Lung (tissue), 12 donors: Measurements from ENCODE around the gene THRB. TPM values are rescaled to one million over a fixed set of nuclear protein-coding genes. Genes with fewer than 3 reads are reported as not detected.
A peak's percentile ranks its signal among the peaks of the same experiment; 100 is the strongest.

Source experiments
- ATAC-seq: fragments of 200-7000 bp; cut with Tn5 transposase; one replicate; pipeline ENCODE4 v1.9.1; 2020; ENCODE audit warnings: moderate number of reproducible peaks; ENCODE audit not compliant: insufficient read depth, low FRiP score
- DNase-seq, 3 donors: peaks; one replicate each; pipeline ENCODE4 v3.0.0-alpha.2; 2013 to 2017
- H3K27ac ChIP-seq, 2 donors: one replicate each; pipeline ENCODE4 v1.5.1; 2013; ENCODE audit warnings: mild to moderate bottlenecking in 2 of 2, moderate library complexity in 2 of 2, control low read depth in 1 of 2, inconsistent platforms in 1 of 2, low read depth in 1 of 2, low read length in 1 of 2
- H3K27me3 ChIP-seq, 3 donors: one replicate each; pipeline ENCODE4 v1.5.1; 2013; ENCODE audit warnings: low read length in 2 of 3; ENCODE audit not compliant: control insufficient read depth in 3 of 3, insufficient read depth in 3 of 3
- H3K36me3 ChIP-seq, 4 donors: one replicate each; pipeline ENCODE4 v1.5.1; 2013; ENCODE audit warnings: low read length in 4 of 4, mild to moderate bottlenecking in 1 of 4, moderate library complexity in 1 of 4; ENCODE audit not compliant: control insufficient read depth in 4 of 4, insufficient read depth in 4 of 4
- H3K4me1 ChIP-seq, 5 donors: one replicate each; pipeline ENCODE4 v1.5.1; 2013; ENCODE audit warnings: low read length in 5 of 5, mild to moderate bottlenecking in 2 of 5, moderate library complexity in 1 of 5; ENCODE audit not compliant: control insufficient read depth in 5 of 5, insufficient read depth in 5 of 5
- H3K4me3 ChIP-seq: one replicate; pipeline ENCODE4 v1.5.1; 2013; ENCODE audit warnings: mild to moderate bottlenecking, control low read depth, moderate library complexity
- H3K9ac ChIP-seq, 2 donors: one replicate each; pipeline ENCODE4 v1.5.1; 2013; ENCODE audit warnings: low read length in 2 of 2, control low read depth in 1 of 2; ENCODE audit not compliant: insufficient read depth in 1 of 2
- H3K9me3 ChIP-seq, 4 donors: one replicate each; pipeline ENCODE4 v1.5.1; 2013; ENCODE audit warnings: low read length in 3 of 4, mild to moderate bottlenecking in 1 of 4, moderate library complexity in 1 of 4; ENCODE audit not compliant: control insufficient read depth in 4 of 4, insufficient read depth in 3 of 4
- WGBS, 2 donors: extraction: QIAGEN DNeasy Blood & Tissue Kit; methylation state at CpG; one replicate each; pipeline ENCODE4 v1.1.7; 2013; 5-methylcytosine and 5-hydroxymethylcytosine counted together
- polyA plus RNA-seq, 2 donors: library from polyadenylated mRNA; stranded (reverse); fragments of 200-250 nt; gene quantifications; one replicate each; pipeline ENCODE4 v1.2.1, GENCODE V29; 2013
- total RNA-seq, 2 donors: library from RNA; depleted of rRNA in 1 of 2; stranded (reverse); fragments of >200 nt in 1 of 2; gene quantifications; one replicate each; pipeline ENCODE4 v1.2.1, GENCODE V29; 2014 to 2021
- TF ChIP-seq, protein P1 (sequence below): IDR thresholded peaks from 2 replicates; pipeline ENCODE4 v1.5.1; 2012; ENCODE audit warnings: mild to moderate bottlenecking; ENCODE audit errors: control extremely low read depth, extremely low read depth
- donor health status: control.
- donor health status: control.
- donor health status: Bipolar disorder and iron deficiency.
- donor health status: healthy.
- donor health status: DM: yes; HTN: yes; CAD: no.

Gene THRB
- total and polyA plus RNA-seq, 4 donors = 2.1 to 23.5 (median 6.1) TPM

DNA sequence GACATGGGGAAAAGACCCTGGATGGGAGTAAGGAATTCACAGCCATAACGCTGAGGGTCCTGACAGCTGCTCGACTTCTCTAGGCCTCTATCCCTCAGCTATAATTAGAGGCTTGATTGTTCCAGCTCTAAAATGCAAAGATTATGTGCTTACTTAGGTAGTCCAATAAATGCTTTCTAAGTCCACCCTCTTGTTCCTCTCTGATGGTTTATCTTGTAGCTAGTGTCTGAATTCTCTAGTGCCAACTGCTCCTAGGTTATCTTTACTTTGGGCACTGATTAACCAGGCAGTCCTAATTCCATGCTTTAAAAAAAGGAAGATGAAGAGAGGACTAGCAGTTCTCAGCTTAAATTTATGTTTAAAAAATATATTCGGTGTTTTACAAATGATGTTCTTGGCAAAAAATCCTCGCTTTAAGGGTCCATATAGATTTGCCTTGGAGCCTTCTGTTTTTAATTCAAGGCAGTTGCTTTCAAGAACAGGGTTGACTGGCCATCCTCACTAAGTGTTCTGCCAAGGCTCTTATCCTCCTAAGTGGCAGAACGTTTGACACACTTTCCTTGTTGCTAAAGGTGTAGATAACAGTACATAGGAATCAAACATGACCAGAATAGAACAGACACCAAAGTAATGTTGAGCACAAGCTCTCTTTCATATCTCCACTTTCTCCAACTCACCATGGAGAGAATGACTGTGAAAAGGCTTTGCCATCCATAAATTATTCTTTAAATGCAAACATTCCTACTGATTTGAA lies 60.6 kb downstream of the THRB start:
- Histone ChIP-seq H3K27ac (peak overlapping the region in 1 of 2 donors; percentile 66), H3K9ac (no peak overlapping the region), H3K27me3 (no peaks in the 10 kb centered on the region), H3K9me3 (peaks cover 0 to 2% (median under 1%) of the 10 kb centered on the region in 4 donors), H3K4me3 (no peak overlapping the region), H3K4me1 (peaks cover 0 to 14% (median 2%) of the 10 kb centered on the region in 5 donors), H3K36me3 (peaks cover 0 to 5% (median 0%) of the 10 kb centered on the region in 4 donors)
- DNase-seq = no peak
- WGBS, 2 donors = 76% methylated on average over 5 of the region's 5 CpGs
- ATAC-seq = no peak
- TF ChIP-seq, protein P1, sequence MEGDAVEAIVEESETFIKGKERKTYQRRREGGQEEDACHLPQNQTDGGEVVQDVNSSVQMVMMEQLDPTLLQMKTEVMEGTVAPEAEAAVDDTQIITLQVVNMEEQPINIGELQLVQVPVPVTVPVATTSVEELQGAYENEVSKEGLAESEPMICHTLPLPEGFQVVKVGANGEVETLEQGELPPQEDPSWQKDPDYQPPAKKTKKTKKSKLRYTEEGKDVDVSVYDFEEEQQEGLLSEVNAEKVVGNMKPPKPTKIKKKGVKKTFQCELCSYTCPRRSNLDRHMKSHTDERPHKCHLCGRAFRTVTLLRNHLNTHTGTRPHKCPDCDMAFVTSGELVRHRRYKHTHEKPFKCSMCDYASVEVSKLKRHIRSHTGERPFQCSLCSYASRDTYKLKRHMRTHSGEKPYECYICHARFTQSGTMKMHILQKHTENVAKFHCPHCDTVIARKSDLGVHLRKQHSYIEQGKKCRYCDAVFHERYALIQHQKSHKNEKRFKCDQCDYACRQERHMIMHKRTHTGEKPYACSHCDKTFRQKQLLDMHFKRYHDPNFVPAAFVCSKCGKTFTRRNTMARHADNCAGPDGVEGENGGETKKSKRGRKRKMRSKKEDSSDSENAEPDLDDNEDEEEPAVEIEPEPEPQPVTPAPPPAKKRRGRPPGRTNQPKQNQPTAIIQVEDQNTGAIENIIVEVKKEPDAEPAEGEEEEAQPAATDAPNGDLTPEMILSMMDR = no peak

DNA sequence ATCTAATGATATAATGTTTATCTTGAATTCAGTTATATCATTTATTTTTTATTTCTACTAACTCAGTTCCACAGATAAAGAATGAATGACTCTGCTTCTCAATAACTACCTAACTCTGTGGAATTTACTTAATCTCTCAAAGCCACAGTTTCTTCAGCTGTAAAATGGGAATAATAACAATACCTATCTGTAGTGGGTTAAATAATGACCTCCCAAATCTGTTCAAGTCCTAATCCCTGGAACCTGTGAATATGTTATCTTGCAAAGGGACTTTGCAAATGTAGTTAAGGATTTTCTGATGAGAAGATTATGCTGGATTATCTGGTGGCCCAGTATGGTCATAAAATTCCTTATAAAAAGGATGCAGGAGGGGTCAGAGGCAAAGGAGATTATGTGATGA lies 61.7 kb downstream of the THRB start:
- no peak for DNase-seq
- Histone ChIP-seq H3K9me3 (peaks cover 0 to 2% (median 0%) of the 10 kb centered on the region in 4 donors), H3K36me3 (peaks cover 0 to 5% (median 0%) of the 10 kb centered on the region in 4 donors), H3K4me1 (peaks cover 0 to 19% (median 2%) of the 10 kb centered on the region in 5 donors), H3K4me3 (no peak overlapping the region), H3K27me3 (no peaks in the 10 kb centered on the region), H3K9ac (no peak overlapping the region), H3K27ac (no peak overlapping the region)
- ATAC-seq = no peak
- TF ChIP-seq, protein P1 = no peak

DNA sequence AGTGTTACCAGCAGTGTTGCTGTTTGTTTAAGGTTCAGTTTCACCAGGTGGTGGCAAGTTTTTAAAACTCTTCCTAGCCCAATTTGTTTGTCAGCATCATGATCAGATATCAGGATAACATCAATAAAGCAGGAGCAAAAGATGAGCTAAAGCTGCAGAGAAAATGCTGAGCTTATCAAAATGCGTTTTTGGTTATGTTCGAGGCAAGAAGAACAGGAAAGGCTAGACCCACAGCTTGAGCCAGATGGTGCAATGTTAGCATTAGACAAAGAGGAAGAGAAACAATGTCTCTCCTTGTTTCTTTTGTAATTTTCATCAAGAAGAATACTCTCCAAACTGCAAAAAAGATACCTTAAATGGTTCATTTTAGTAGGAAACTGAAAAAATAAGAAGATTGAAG lies 66.2 kb downstream of the THRB start:
- no peak overlapping the region for H3K4me3 ChIP-seq
- no peak overlapping the region for H3K9ac ChIP-seq
- no peak overlapping the region for H3K27ac ChIP-seq
- peaks cover 0 to 2% (median 0%) of the 10 kb centered on the region in 4 donors for H3K9me3 ChIP-seq
- H3K4me1 ChIP-seq = peaks cover 0 to 15% (median 6%) of the 10 kb centered on the region in 5 donors
- no peaks in the 10 kb centered on the region for H3K27me3 ChIP-seq
- 34 to 51% methylated on average over 2 of the region's 2 CpGs for WGBS, 2 donors
- peaks cover 0 to 5% (median 0%) of the 10 kb centered on the region in 4 donors for H3K36me3 ChIP-seq
- TF ChIP-seq, protein P1 = no peak
- no peak for DNase-seq
- no peak for ATAC-seq
